Gastroesophageal sphincter (tissue), 3 donors: ENCODE results near the gene CDK5.

ENCODE experiments used
- CTCF ChIP-seq, 4 experiments: fragments of 200-600 bp in 2 of 4; fragments of 450-650 bp in 2 of 4; sonication (generic) in 1 of 4; IDR thresholded peaks; one replicate each; pipeline ENCODE4 v1.5.1; 2017 to 2019; ENCODE audit warnings: antibody characterized with exemption in 4 of 4, mild to moderate bottlenecking in 2 of 4, moderate library complexity in 2 of 4
- POLR2AphosphoS5 ChIP-seq: sonication (generic); formaldehyde crosslinking; IDR thresholded peaks from one replicate; pipeline ENCODE4 v1.6.1; 2017; ENCODE audit warnings: antibody characterized with exemption

DNA sequence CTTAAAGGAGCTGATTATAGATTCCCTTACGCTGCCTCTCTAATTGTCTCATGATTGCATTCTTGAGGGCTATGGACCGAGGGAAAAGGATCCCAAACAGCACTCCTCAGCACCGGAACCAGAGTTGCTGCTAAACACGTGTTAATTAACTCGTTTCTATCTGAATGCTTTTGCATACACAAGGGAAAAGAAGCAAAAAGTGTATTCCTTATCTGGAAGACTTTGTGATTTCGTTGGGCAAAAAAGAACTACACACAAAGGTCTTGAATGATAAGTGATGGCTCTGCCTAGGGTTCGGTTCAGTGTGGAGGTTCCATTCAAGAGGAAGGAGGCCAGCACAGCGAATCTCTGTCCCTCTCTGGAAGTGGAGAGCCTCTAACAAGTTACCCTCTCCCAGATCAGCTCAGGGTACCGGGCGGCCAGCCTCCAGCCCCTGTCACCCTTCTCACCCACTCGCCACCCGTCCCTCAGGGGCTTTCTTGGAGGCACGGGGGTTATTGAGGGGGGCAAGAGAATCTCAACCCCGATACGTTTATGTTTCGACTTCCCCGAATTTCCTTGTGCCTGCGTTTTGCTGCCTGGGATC is 1.2 kb upstream of the CDK5 start:
- TF ChIP-seq POLR2AphosphoS5 = no peak
- no peak for TF ChIP-seq CTCF (IDR thresholded peaks at IDR 0.05)
